A549 (cell line): ENCODE data around the gene LRPPRC. TPM values are rescaled to one million over a fixed set of nuclear protein-coding genes. Genes with fewer than 3 reads are reported as not detected.
A peak's percentile ranks its signal among the peaks of the same experiment; 100 is the strongest.

Source experiments
- ATAC-seq, 2 experiments: fragments of 200-7000 bp in 1 of 2; fragments of >200 bp in 1 of 2; cut with Nextera tagmentation in 1 of 2; cut with Tn5 transposase in 1 of 2; 3 replicates each; pipeline versions ENCODE4 v1.8.0 to v1.9.1; 2018 to 2020; ENCODE audit warnings: mild to moderate bottlenecking in 1 of 2, moderate library complexity in 1 of 2
- CTCF ChIA-PET: fragments of 300-600 bp; sonication (Branson Sonifier 250); formaldehyde crosslinking; extraction: SDS; loops from one replicate; lab custom pipeline; 2021; ENCODE audit warnings: antibody characterized with exemption, inconsistent platforms; lab: Yijun Ruan, JAX
- POLR2A ChIA-PET: fragments of 350-600 bp; formaldehyde crosslinking; extraction: SDS; loops from one replicate; lab custom pipeline; 2021; ENCODE audit warnings: antibody characterized with exemption, inconsistent platforms; lab: Yijun Ruan, JAX
- DNase-seq, 2 experiments: peaks; one replicate each; pipeline versions ENCODE4 v3.0.0 to v3.0.0-alpha.2; 2011 to 2016; ENCODE audit warnings: low read depth in 1 of 2, low spot score in 1 of 2
- FAIRE-seq: peaks from 2 replicates; lab custom pipeline; 2011; peaks lifted over from hg19 to GRCh38; lab: Jason Lieb, UNC
- H3K27ac ChIP-seq, 2 experiments: fragments of >200 bp; sonication (Bioruptor Twin); formaldehyde crosslinking; 3 replicates each; pipeline ENCODE4 v1.5.1; 2016 to 2017
- H3K4me1 ChIP-seq: fragments of >200 bp; sonication (Bioruptor Twin); formaldehyde crosslinking; 3 replicates; pipeline ENCODE4 v1.6.1; 2016
- H3K4me2 ChIP-seq: fragments of >200 bp; sonication (Bioruptor Twin); formaldehyde crosslinking; 3 replicates; pipeline ENCODE4 v1.6.1; 2016
- H3K4me3 ChIP-seq: fragments of >200 bp; sonication (Bioruptor Twin); formaldehyde crosslinking; 3 replicates; pipeline ENCODE4 v1.5.1; 2016
- H3K9me3 ChIP-seq: fragments of >200 bp; sonication (Bioruptor Twin); formaldehyde crosslinking; 3 replicates; pipeline ENCODE4 v1.6.1; 2016
- CEBPB ChIP-seq, 2 experiments: fragments of >200 bp in 1 of 2; sonication (Bioruptor Twin) in 1 of 2; formaldehyde crosslinking in 1 of 2; IDR thresholded peaks; 2 replicates each; pipeline ENCODE4 v1.6.1; 2012 to 2016
- CHD4 ChIP-seq: fragments of 200-600 bp; sonication (generic); IDR thresholded peaks from 2 replicates; pipeline ENCODE4 v1.6.1; 2016; ENCODE audit warnings: antibody characterized with exemption, mild to moderate bottlenecking, borderline replicate concordance
- FOSL2 ChIP-seq, 2 experiments: fragments of 450-650 bp in 1 of 2; fragments of >200 bp in 1 of 2; sonication (Bioruptor Twin) in 1 of 2; formaldehyde crosslinking; IDR thresholded peaks; 2 replicates each; pipeline versions ENCODE4 v1.5.0 to v1.6.1; 2016 to 2020; ENCODE audit warnings: mild to moderate bottlenecking in 1 of 2, moderate library complexity in 1 of 2
- HOXB13 ChIP-seq: fragments of 250-450 bp; sonication (Bioruptor Pico); IDR thresholded peaks from 2 replicates; pipeline ENCODE4 v1.5.0; 2020; ENCODE audit warnings: low read depth, mild to moderate bottlenecking, moderate library complexity
- JUNB ChIP-seq: fragments of >200 bp; sonication (Bioruptor Twin); formaldehyde crosslinking; IDR thresholded peaks from 2 replicates; pipeline ENCODE4 v1.6.1; 2016
- MAFK ChIP-seq: fragments of 450-650 bp; IDR thresholded peaks from 2 replicates; pipeline ENCODE4 v1.6.1; 2014; ENCODE audit not compliant: partially characterized antibody
- NR3C1 ChIP-seq: fragments of >200 bp; sonication (Bioruptor Twin); formaldehyde crosslinking; IDR thresholded peaks from 3 replicates; pipeline ENCODE4 v1.6.1; 2017
- RAD21 ChIP-seq, 2 experiments: fragments of >200 bp in 1 of 2; sonication (Bioruptor Twin) in 1 of 2; formaldehyde crosslinking in 1 of 2; IDR thresholded peaks in 1 of 2; conservative IDR thresholded peaks in 1 of 2; 2 replicates in 1 of 2; 3 replicates in 1 of 2; pipeline ENCODE4 v1.6.1; 2012 to 2018; ENCODE audit warnings: inconsistent platforms in 1 of 2
- RCOR1 ChIP-seq: fragments of 150-350 bp; IDR thresholded peaks from 2 replicates; pipeline ENCODE4 v1.6.1; 2014; ENCODE audit warnings: antibody characterized with exemption, low read length, low read depth
- SMC3 ChIP-seq: fragments of >200 bp; sonication (Bioruptor Twin); formaldehyde crosslinking; IDR thresholded peaks from 3 replicates; pipeline ENCODE4 v1.6.1; 2018; ENCODE audit warnings: inconsistent platforms
- TP53 ChIP-seq: fragments of 250-450 bp; sonication (Bioruptor Pico); IDR thresholded peaks from 2 replicates; pipeline ENCODE4 v1.5.0; 2021; ENCODE audit warnings: mild to moderate bottlenecking, moderate library complexity
- ZNF302 ChIP-seq: fragments of 250-450 bp; sonication (Bioruptor Pico); IDR thresholded peaks from 2 replicates; pipeline ENCODE4 v1.9.0; 2021; ENCODE audit warnings: inconsistent platforms, mild to moderate bottlenecking, moderate library complexity
- WGBS: methylation state at CpG from one replicate; pipeline ENCODE4 v1.1.6; 2017; ENCODE audit errors: missing lambda C conversion rate; 5-methylcytosine and 5-hydroxymethylcytosine counted together
- polyA plus RNA-seq, 4 experiments: library from polyadenylated mRNA; depleted of rRNA in 3 of 4; stranded (reverse); fragments of >200 nt; fragmentation: RNase III in 1 of 4; extraction: RNeasy Plus Mini Kit Qiagen cat#74134 plus additional on column Dnase treatment in 1 of 4; gene quantifications; 2 replicates in 3 of 4; 3 replicates in 1 of 4; pipeline ENCODE4 v1.2.3, GENCODE V29; 2011 to 2017
- TF ChIP-seq, protein P1 (sequence below): fragments of >200 bp; sonication (Bioruptor Twin); formaldehyde crosslinking; IDR thresholded peaks from 2 replicates; pipeline ENCODE4 v1.6.1; 2016
- TF ChIP-seq, protein P2 (sequence below): fragments of >200 bp; sonication (Bioruptor Twin); formaldehyde crosslinking; IDR thresholded peaks from 3 replicates; pipeline ENCODE4 v1.6.1; 2016
- TF ChIP-seq, protein P3 (sequence below): fragments of >200 bp; sonication (Bioruptor Twin); formaldehyde crosslinking; IDR thresholded peaks from 3 replicates; pipeline ENCODE4 v1.5.1; 2016
- TF ChIP-seq, protein P4 (sequence below): IDR thresholded peaks from 2 replicates; pipeline ENCODE4 v1.6.1; 2012; ENCODE audit warnings: low read depth, borderline replicate concordance
- TF ChIP-seq, protein P5 (sequence below): IDR thresholded peaks from 2 replicates; pipeline ENCODE4 v1.6.1; 2012
- TF ChIP-seq, protein P6 (sequence below): fragments of 250-450 bp; sonication (Bioruptor Pico); IDR thresholded peaks from 2 replicates; pipeline ENCODE4 v1.5.0; 2021; ENCODE audit warnings: mild to moderate bottlenecking, moderate library complexity, borderline replicate concordance

Gene LRPPRC
- polyA plus RNA-seq, 2 of the 4 experiments (the other 2 are of a cell fraction) = 84.6 to 269 TPM

DNA sequence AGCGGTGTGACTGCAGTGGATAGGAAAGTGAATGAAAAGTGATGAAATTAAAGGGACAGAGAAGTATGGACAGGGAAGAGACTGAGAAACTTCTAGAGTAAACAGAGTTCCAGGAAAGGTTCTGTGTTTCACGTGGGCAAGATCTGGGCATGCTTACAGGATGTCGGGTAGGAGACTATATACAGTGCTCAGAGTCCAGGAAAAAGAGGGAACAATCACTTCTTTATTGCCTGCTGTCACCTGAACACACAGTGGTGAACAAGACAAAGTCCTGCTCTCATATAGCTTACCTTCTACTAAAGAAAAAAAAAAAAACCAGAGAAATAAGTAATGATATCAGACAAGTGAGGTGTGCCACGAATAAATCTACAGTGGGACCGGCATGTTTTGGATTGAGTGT, 2.4 kb downstream of the LRPPRC start:
- TF ChIP-seq HOXB13 (CRISPR knock-in tag) = no peak
- TF ChIP-seq CHD4 = no peak
- TF ChIP-seq, protein P1, sequence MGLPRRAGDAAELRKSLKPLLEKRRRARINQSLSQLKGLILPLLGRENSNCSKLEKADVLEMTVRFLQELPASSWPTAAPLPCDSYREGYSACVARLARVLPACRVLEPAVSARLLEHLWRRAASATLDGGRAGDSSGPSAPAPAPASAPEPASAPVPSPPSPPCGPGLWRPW = no peak
- no peak for TF ChIP-seq JUNB
- TF ChIP-seq ZNF302 (CRISPR knock-in tag) = no peak
- TF ChIP-seq TP53 (CRISPR knock-in tag) = no peak
- TF ChIP-seq FOSL2 (IDR thresholded peaks at IDR 0.05) = no peak
- no peak for TF ChIP-seq FOSL2 (CRISPR knock-in tag; IDR thresholded peaks at IDR 0.05)
- no peak for TF ChIP-seq NR3C1
- no peak for TF ChIP-seq SMC3
- TF ChIP-seq, protein P2, sequence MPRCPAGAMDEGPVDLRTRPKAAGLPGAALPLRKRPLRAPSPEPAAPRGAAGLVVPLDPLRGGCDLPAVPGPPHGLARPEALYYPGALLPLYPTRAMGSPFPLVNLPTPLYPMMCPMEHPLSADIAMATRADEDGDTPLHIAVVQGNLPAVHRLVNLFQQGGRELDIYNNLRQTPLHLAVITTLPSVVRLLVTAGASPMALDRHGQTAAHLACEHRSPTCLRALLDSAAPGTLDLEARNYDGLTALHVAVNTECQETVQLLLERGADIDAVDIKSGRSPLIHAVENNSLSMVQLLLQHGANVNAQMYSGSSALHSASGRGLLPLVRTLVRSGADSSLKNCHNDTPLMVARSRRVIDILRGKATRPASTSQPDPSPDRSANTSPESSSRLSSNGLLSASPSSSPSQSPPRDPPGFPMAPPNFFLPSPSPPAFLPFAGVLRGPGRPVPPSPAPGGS = no peak
- TF ChIP-seq, protein P3, sequence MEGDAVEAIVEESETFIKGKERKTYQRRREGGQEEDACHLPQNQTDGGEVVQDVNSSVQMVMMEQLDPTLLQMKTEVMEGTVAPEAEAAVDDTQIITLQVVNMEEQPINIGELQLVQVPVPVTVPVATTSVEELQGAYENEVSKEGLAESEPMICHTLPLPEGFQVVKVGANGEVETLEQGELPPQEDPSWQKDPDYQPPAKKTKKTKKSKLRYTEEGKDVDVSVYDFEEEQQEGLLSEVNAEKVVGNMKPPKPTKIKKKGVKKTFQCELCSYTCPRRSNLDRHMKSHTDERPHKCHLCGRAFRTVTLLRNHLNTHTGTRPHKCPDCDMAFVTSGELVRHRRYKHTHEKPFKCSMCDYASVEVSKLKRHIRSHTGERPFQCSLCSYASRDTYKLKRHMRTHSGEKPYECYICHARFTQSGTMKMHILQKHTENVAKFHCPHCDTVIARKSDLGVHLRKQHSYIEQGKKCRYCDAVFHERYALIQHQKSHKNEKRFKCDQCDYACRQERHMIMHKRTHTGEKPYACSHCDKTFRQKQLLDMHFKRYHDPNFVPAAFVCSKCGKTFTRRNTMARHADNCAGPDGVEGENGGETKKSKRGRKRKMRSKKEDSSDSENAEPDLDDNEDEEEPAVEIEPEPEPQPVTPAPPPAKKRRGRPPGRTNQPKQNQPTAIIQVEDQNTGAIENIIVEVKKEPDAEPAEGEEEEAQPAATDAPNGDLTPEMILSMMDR = no peak
- TF ChIP-seq, all 56 proteins: peak for 0
- DNase-seq (no peak), ATAC-seq (no peak), FAIRE-seq (no peak)
- Histone ChIP-seq H3K9me3 (no peaks in the 10 kb centered on the region), H3K4me1 (peaks cover 21% of the 10 kb centered on the region), H3K4me3 (no peak overlapping the region), H3K4me2 (peak overlapping the region; percentile 80), H3K27ac (no peak overlapping the region)
- 75% methylated on average over 5 of the region's 5 CpGs for WGBS
- ChIA-PET POLR2A (no interaction called here), CTCF (interaction anchor here (1.1 kb wide), 1 partner anchor 280 kb away, joined by 4 read pairs; no protein-coding TSS in a partner anchor)

DNA sequence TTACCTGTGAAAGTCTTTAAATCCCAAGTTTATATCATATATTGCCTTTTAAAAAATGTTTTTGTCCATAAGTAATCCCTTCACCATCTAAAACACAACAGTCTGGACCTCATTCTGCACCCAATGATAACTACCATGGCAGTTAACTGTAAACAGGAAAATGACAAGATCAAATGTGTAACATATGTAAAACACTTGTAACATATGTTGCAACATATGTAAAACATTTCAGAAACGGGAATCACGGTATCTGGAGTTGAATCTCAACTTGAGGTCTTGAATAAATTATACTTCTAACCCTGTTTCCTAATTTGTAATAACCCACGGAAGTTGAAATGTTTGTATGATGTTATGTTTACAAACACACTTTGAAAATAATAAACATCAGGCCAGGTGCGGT, 6.2 kb downstream of the LRPPRC start:
- Histone ChIP-seq H3K9me3 (no peaks in the 10 kb centered on the region), H3K4me1 (peaks cover 31% of the 10 kb centered on the region), H3K4me2 (no peak overlapping the region), H3K4me3 (no peak overlapping the region), H3K27ac (no peak overlapping the region)
- POLR2A ChIA-PET = no interaction called here
- CTCF ChIA-PET = interaction anchor here (0.7 kb wide), 1 partner anchor 380 kb away, joined by 3 read pairs; no protein-coding TSS in a partner anchor
- no peak for DNase-seq
- no peak for ATAC-seq
- FAIRE-seq = no peak
- no peak for TF ChIP-seq MAFK
- TF ChIP-seq TP53 (CRISPR knock-in tag) = no peak
- TF ChIP-seq, protein P4, sequence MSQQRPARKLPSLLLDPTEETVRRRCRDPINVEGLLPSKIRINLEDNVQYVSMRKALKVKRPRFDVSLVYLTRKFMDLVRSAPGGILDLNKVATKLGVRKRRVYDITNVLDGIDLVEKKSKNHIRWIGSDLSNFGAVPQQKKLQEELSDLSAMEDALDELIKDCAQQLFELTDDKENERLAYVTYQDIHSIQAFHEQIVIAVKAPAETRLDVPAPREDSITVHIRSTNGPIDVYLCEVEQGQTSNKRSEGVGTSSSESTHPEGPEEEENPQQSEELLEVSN = no peak
- TF ChIP-seq NR3C1 = no peak
- WGBS = 89% methylated on average over 4 of the region's 4 CpGs

DNA sequence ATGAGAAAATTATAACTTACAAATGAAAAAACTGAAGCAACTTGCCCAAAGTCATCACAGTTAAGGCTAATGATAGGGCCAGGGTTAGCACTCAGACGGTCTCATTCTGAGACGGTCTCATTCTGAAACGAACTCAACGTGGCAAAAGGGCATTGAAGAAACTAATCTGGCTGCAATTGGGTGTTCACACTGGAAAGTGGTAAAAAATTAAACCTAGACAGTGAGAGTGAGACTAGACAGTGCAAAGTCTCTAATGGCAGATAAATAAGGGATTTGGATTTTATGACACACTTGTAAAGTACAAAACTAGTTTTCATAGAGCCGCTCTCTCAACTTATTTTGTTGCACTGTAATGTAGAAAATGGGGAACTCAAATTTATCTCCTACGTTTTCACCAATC, 9.2 kb downstream of the LRPPRC start:
- H3K4me1 ChIP-seq = peaks cover 12% of the 10 kb centered on the region; the same call in 2 of the 3 replicates
- H3K4me2 ChIP-seq = no peak overlapping the region
- no peak for FAIRE-seq
- CTCF ChIA-PET = interaction anchor here (0.6 to 1.3 kb wide), 2 partner anchors 10 to 1064 kb away, joined by 3 read pairs; no protein-coding TSS in a partner anchor
- no peak for ATAC-seq
- WGBS = 92% methylated on average over 6 of the region's 6 CpGs
- no peak overlapping the region for H3K4me3 ChIP-seq
- POLR2A ChIA-PET = no interaction called here
- TF ChIP-seq ZNF302 (CRISPR knock-in tag) (no peak), RAD21 (conservative IDR thresholded peaks at IDR 0.05 in 1 of 2, IDR thresholded peaks at IDR 0.05 in 1 of 2) (no peak), CEBPB (IDR thresholded peaks at IDR 0.05) (no peak), RCOR1 (no peak)
- TF ChIP-seq, protein P5, sequence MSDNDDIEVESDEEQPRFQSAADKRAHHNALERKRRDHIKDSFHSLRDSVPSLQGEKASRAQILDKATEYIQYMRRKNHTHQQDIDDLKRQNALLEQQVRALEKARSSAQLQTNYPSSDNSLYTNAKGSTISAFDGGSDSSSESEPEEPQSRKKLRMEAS = no peak
- TF ChIP-seq, protein P6, sequence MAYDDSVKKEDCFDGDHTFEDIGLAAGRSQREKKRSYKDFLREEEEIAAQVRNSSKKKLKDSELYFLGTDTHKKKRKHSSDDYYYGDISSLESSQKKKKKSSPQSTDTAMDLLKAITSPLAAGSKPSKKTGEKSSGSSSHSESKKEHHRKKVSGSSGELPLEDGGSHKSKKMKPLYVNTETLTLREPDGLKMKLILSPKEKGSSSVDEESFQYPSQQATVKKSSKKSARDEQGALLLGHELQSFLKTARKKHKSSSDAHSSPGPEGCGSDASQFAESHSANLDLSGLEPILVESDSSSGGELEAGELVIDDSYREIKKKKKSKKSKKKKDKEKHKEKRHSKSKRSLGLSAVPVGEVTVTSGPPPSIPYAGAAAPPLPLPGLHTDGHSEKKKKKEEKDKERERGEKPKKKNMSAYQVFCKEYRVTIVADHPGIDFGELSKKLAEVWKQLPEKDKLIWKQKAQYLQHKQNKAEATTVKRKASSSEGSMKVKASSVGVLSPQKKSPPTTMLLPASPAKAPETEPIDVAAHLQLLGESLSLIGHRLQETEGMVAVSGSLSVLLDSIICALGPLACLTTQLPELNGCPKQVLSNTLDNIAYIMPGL (CRISPR knock-in tag) = no peak
- no peak overlapping the region for H3K27ac ChIP-seq
- no peak for DNase-seq
- no peaks in the 10 kb centered on the region for H3K9me3 ChIP-seq
